ENCODE data around the gene NLRC5.
"Not testable (repeated sequence)": the region's sequence is repeated elsewhere in the genome, so short reads cannot be mapped to it uniquely, and the experiment has no call there.

The NLRC5 gene

DNA sequence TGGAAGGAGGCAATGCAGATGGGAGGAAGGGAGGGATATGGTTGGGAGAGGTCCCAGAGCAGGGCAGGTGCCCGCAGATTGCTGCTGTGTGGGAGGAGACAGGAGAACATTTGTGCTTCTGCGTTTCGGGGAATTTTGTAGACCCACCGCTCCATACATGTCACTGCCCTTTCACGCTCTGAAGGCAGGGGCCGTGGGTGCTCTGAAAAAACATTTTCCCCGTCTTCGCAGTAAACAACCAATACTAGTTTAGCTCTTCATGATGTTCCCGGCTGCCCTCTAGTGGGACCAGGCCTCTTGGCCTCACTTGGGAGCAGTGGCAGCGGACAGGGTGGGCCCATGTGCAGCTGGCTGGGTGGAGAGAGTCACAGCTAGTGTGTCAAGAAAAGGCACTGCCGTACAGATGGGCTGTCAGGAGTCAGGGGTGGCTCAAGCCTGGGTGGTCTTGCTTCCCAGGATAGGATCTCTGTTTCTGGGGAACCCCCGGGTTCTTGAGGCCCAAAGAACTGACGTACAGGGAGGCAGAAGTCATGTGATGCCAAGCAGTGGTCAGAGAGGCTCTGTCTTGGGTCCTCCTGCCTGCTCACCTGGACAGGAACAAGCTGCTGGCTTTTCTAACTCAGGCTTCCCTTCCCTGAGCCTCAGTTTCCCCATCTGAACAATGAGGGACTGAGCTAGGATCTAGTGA lies 56.5 kb downstream of the NLRC5 start:
- no peak for DNase-seq (ENCODE audit: low read depth)

DNA sequence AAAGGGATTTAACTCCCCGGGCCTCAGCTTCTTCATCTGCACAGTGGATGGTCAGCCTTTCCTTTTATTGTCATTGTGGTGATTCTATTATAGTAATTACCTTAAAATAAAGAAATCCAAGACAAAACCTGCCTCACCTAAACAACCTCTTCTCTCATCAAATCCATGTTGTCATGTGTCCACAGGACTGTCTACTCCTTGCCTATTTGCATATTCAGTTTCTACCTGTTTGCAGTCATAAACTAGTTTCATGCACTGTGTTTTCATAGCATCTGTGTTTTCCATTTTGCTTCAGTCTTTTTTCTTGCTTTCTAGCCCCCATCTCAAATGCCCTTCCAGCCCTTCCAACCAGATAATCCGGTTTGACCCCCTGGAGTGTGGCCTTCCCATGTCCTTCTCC lies 58.7 kb downstream of the NLRC5 start:
- no peak for DNase-seq (ENCODE audit: low read depth)

DNA sequence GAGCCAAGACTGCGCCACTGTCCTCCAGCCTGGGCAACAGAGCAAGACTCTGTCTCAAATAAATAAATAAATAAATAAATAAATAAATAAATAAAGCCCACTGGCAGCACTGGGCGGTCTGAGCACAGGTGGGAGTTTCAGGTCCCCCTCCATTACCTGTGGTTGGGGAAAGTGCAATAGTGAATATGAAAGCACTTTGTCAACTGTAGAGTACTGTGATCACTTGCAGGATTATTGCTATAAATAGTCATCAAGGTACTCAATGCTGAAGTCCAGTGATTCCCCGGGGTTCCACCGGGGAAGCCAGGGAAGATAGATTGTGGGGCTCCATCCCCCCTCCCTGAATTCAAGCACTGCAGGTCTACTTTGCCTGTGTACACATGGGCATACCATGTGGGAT lies 60.3 kb downstream of the NLRC5 start:
- no peak for DNase-seq (ENCODE audit: low read depth)

DNA sequence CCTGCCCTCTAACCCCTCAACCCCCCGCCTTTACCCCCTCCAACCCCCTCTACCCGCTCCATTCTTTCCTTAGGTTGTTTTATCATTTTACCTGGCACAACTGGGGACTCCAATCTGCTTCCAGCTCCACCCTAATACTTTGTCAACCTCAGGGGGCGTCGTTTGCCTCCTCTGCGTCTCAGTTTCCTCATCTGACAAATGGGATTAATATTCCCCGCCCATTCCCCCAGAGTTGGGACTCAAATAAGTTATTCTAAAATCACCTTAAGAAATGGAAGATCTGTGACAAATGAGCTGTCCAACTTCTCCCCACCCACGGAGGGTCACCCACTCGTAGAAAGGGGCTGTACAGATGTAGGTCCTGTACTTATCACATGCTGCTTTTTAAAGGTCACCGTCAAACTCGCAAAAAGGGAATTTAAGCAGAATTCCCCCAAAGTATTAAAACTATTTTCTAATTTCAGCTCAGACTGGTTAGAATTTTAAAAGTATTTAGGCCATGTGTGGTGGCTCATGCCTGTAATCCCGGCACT lies 62.4 kb downstream of the NLRC5 start:
- no peak for DNase-seq (ENCODE audit: low read depth)

DNA sequence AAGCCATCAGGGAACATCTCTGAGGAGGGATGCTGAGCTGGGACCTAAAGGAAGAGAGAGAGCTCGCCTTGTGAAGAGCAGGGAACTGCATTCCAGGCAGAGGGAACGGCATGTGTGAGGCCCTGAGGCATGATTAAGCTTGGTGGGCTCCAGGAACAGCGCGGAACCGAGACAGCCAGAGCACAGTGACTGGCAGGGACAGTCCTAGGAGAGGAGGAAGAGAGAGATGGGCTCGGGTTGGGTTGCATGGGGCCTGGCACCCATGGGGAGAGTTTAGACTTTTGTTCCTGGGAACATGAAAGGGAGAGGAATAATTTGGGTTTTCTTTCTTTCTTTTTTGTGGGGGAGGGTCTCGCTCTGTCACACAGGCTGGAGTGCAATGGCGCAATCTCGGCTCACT lies 63.8 kb downstream of the NLRC5 start:
- no peak for DNase-seq (ENCODE audit: low read depth)

DNA sequence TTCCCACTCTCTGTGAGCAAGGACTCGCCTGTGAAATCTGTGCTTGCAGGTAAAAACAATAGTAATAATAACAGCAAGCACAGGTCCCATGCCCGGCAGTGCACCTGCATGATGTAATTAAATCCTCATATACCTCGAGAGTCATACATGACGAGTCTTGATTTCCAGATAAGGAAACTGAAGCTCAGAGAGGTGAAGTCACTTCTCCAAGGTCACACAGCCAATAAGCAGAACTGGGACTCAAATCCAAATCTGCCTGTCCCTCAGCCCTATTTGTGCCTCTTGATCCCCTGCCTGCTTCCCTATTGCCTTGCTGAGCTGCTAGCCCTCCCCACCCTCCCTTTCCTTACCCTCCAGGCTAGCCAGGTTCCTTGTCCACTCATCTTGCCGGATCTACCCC lies 65.0 kb downstream of the NLRC5 start:
- no peak for DNase-seq (ENCODE audit: low read depth)

DNA sequence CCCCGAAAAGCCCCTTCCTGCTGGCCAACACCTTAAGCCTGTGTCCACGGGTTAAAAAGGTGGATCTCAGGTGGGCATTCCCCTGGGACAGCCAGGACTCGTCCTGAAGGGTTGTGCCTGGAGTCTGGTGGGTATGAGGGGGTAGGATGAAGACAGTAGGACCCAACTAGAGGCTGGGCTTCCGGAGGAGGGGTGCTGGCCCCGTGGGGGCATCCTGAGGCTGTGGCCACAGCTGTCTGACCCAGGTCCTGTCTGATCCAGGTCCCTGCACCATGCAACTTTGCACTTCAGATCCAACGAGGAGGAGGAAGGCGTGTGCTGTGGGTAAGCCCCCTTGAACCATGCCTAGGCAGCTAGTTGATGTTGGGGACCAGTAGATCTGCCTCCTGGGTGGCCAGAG lies 65.4 kb downstream of the NLRC5 start:
- DNase-seq (ENCODE audit: low read depth), result no peak

DNA sequence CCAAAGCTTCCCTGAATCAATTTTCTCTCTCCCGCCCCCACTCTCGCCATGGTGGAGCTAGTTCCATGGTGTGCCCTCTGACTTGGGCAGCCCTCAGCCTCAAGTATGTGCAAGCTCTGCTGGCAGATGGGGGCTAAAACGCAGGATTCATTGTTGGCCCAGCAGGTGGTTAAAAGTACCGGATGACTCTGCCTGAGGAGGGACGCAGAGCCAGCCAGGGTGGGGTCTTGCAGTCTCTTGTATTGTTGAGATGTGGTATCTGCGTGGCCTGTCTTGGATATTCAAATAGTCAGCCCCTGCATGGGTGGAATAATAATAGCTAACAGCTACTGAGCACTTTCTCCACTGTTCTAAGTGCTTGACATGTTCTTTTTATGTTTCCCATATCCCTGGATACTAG lies 66.3 kb downstream of the NLRC5 start:
- no peak for DNase-seq (ENCODE audit: low read depth)

DNA sequence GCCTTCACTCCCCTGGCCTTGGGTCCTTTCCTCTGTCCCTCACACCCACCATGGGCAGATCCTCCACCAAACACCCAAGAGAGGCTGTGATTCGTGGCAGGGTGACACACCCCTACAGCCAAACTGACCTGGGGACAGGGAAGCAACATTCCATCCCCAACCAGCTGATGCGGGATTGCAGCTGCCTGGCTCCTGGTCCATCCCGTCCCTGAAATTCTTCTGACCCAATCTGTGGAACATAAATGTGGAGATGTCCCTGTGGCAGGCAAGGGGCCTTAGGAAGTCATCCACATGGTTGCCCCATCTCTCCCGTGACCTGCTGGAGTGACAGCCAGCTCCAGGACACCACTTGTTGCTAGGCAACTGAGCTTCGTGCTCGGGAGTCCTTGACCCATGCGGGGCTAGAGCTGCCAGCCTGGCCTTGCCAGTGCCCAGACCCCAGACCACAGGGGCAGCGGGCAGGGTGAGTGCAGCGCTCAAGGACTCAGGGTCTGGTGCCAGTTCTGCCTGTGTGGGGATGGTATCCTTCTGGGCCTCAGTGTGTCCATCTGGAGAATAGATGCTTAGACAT lies 69.0 kb downstream of the NLRC5 start:
- DNase-seq (ENCODE audit: low read depth), result no peak

DNA sequence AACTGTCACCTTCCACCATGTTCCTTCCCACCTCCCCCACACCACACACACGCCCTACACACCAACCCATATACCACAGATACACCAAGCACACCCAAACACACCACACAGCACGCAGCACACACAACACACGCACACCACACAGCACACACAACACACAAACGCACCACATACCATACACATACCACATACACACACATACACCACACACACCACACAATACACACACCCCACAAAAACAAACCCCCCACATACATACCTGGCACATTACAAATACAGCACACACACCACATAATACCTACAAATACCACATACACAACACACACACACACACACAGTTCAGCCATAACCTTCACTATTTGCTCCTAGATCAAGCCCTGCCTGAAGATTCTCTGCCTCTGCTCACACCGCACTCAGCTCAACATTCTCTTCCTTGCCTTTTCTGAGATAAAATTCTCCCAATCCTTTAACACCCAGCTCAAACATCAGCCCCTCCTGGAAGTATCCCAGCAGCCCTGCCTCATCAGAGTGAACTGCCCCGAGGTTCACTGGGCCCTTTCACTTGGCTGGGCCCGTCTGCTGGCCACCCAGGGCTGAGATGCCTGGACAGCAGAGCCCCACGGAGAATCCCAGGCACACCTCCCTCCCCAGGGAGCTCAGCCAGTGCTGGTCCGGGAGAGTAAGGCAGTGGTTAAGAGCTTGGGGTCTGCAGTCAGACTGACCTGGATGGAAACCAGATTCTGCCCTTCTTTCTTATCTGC lies 71.1 kb downstream of the NLRC5 start:
- DNase-seq (ENCODE audit: low read depth), result no peak

DNA sequence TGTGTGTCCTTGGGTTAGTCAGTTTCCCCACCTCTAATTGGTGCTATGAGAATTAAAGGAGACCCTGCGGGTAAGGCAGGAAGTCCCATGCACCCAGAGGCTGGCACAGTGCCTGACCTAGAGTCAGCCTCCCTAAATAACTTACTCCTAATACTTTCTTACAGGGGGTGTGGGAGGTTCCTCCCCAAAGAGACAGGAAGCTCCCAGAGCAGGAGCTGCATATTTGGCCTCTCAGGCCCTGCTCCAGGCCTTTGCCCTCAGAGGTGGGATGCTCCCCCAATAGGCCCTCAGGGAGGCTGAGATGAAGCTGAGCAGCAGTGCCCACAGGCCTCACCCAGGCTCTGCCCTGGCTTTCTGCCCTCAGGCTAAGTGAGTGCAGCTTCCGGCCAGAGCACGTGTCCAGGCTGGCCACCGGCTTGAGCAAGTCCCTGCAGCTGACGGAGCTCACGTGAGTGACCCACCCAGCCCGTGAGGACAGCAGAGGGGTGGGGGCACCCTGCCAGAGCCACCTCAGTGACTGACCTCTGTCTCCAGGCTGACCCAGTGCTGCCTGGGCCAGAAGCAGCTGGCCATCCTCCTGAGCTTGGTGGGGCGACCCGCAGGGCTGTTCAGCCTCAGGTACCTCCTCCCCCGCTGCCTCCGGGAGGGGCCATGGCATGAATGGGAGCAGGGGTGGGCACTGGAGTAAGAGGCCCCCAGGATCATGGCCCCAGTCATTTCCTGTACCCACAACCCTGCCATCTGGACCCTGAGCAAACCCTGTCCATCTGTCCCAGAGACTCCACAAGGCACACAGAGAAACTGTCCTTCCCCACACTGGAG lies 71.9 kb downstream of the NLRC5 start:
- DNase-seq (ENCODE audit: low read depth), result no peak

DNA sequence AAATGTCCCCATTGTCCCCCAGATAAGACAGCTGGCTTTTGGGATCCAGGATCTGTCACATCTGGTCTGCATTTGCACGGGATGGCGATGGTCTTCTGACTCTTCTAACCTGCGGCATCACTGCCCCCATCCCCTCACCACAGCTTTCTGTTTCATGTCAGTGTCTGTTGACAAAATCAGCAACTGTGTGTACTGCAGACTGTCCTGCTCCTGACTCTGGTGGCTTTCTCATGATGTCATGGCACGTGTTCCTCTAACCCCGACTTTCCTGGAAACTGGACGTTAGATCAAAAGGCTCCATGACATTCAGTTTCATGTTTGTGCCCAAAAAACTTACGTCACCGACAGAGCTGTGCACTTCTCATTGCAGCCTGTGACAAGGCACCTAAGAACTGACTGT lies 73.0 kb downstream of the NLRC5 start:
- DNase-seq (ENCODE audit: low read depth), result no peak

DNA sequence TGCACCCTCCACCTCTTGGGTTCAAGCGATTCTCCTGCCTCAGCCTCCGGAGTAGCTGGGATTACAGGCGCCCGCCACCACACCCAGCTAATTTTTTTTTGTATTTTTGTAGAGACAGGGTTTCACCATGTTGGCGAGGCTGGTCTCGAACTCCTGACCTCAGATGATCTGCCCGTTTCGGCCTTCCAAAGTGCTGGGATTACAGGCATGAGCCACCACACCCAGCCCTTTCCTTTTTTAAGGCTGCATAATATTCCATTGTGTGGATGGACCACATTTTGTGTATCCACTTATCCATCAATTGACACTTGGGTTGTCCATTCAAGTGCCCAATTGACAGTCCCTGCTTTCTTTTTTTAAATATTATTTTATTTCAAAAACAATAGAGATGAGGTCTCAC lies 73.8 kb downstream of the NLRC5 start:
- DNase-seq (ENCODE audit: low read depth), result not testable (repeated sequence)

DNA sequence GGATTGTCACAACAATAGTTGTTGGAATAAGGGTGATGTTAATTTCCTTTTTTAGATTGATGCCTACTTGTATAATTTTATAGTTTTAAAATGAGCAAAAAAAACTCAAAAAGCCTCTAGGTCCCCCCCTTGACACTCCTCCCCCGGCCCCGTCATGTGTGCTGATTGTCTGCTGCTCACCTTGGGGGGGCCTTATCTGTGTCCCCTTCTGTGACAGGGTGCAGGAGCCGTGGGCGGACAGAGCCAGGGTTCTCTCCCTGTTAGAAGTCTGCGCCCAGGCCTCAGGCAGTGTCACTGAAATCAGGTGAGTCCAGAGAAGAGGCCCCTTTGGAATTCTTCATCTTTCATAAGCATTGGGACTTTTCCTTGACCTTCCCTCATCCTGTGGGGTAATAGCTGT lies 75.6 kb downstream of the NLRC5 start:
- no peak for DNase-seq (ENCODE audit: low read depth)

DNA sequence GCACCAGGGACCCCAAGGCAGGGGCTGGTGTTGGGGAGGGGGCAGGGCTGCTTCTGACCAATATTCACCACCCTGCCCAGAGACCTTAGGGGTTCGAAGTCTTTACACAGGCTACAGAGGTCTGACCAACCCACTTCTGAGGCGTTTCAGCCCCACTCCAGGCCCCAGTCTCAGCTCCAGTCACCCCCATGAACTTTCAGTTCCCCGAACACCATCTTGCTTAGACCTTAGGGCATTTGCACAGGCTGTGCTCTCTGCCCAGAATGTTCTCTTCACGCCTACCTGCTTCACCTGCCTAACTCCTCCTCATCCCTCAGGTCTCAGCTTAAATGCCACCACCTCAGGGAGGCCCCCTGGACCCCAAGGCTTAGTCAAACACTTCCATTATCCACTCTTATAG lies 77.3 kb downstream of the NLRC5 start:
- DNase-seq (ENCODE audit: low read depth), result no peak

DNA sequence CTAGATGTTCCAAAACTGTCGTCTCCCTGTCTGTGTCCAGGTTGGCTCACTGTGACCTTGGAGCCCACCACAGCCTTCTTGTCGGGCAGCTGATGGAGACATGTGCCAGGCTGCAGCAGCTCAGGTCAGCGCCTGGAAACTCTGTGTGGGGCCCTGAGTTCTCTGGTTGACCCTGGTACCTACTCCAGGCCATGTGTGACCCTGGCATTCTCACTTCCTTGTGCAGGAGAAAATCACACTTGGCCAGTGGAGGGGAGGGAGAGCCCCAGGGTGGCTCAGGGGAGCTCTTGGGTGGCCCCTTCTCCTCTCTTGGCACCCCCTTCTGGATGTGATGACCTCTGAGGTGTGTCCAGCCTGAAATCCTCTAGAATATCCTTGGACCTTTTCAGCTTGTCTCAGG lies 78.0 kb downstream of the NLRC5 start:
- no peak for DNase-seq (ENCODE audit: low read depth)

DNA sequence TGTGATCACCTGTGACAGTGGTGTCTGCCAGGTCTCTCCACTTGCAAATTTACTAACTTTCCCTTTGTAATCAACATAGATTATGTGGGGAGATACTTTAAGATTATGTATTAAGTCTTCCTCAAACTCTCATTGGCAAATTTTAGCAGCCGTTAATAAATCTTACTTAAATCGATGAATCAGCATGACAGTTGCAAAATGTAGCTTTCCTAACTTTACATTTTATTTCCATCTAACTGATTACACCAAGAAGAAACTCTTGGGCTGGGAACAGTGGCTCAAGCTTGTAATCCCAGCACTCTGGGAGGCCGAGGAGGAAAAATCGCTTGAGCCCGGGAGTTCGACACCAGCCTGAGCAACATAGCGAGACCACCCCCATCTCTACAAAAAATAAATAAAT lies 79.7 kb downstream of the NLRC5 start:
- DNase-seq (ENCODE audit: low read depth), result no peak

DNA sequence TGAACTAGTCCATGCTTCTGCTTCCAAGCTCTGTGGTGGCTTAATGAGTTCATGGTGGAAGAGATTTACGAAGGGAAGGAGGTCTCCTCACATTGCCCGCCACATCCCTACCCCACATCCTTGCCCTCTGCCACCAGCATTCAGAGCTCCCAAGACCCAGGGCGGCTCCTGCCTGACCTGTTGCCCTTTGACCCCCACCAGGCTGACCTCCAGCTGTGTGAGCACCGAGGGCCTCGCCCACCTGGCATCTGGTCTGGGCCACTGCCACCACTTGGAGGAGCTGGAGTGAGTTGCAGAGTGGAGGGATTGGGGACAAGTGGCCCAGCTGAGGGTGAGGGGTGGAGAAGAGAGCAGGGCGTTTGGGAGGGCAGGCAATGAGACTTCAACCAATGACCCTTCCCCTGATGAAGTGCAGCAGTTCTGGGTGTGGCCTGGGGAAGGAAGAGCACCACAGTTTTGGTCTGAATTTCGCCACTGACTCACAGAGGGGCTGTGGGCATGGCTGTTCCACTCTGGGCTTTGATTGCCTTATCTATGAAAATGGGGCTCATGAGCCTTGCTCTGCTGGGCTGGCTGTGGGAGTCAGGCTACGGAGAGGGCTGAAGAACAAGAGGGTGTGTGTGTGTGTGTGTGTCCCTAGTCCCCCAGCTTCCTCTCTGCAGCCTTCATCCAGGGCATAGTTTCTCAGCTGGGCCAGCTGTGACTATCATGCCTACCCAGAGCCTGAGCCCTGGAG lies 80.4 kb downstream of the NLRC5 start:
- DNase-seq (ENCODE audit: low read depth), result no peak

DNA sequence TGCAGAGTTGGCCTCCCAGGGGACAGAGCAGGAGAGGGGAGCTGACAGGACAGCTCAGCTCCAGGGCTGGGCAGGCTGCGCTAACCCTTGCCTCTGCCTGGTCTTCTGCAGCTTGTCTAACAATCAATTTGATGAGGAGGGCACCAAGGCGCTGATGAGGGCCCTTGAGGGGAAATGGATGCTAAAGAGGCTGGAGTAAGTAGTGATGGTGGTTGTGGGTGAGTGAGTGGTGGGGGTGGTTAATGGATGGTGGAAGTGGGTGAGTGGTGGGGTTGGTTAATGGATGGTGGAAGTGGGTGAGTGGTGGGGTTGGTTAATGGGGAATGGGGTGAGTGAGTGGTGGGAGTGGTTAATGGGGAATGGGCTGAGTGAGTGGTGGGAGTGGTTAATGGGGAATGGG lies 81.1 kb downstream of the NLRC5 start:
- no peak for DNase-seq (ENCODE audit: low read depth)

DNA sequence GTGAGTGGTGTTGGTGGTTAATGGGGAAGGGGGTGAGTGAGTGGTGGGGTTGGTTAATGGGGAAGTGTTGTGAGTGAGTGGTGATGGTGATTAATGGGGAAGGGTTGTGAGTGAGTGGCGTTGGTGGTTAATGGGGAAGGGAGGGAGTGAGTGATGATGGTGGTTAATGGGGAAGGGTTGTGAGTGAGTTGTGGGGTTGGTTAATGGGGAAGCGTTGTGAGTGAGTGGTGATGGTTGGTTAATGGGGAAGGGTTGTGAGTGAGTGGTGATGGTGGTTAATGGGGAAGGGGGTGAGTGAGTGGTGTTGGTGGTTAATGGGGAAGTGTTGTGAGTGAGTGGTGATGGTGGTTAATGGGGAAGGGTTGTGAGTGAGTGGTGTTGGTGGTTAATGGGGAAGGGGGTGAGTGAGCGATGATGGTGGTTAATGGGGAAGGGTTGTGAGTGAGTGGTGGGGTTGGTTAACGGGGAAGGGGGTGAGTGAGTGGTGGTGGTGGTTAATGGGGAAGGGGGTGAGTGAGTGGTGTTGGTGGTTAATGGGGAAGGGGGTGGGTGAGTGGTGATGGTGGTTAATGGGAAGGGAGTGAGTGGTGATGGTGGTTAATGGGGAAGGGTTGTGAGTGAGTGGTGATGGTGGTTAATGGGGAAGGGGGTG lies 81.8 kb downstream of the NLRC5 start:
- DNase-seq (ENCODE audit: low read depth), result not testable (repeated sequence)

Data from HS-27A (cell line).